Right lobe of liver (tissue), 6 donors: ENCODE data around the gene VEZT. TPM values are rescaled to one million over a fixed set of nuclear protein-coding genes. Genes with fewer than 3 reads are reported as not detected.

ENCODE experiments used
- ATAC-seq, 4 donors: fragments of 200-7000 bp; cut with Tn5 transposase; one replicate each; pipeline ENCODE4 v1.9.1; 2020; ENCODE audit warnings: mild to moderate bottlenecking in 4 of 4, moderate library complexity in 4 of 4
- DNase-seq, 3 donors: peaks; one replicate each; pipeline ENCODE4 v3.0.0-alpha.2; 2020
- H3K27ac ChIP-seq, 3 donors: fragments of 200-600 bp; one replicate each; pipeline ENCODE4 v1.8.0; 2022
- H3K27me3 ChIP-seq, 2 donors: fragments of 200-600 bp; one replicate each; pipeline ENCODE4 v1.8.0; 2022
- H3K36me3 ChIP-seq, 4 donors: fragments of 200-600 bp; sonication (generic) in 1 of 4; one replicate each; pipeline versions ENCODE4 v1.5.1 to v1.8.0; 2017 to 2022; ENCODE audit warnings: control low read depth in 1 of 4
- H3K4me1 ChIP-seq, 4 donors: fragments of 200-600 bp; sonication (generic) in 1 of 4; one replicate each; pipeline versions ENCODE4 v1.5.1 to v1.8.0; 2017 to 2022; ENCODE audit warnings: control low read depth in 1 of 4
- H3K4me3 ChIP-seq, 3 donors: fragments of 200-600 bp; one replicate each; pipeline ENCODE4 v1.8.0; 2022
- H3K9me3 ChIP-seq, 4 donors: fragments of 200-600 bp; sonication (generic) in 1 of 4; one replicate each; pipeline versions ENCODE4 v1.5.1 to v1.8.0; 2017 to 2022; ENCODE audit warnings: control low read depth in 1 of 4
- POLR2A ChIP-seq: fragments of 450-650 bp; IDR thresholded peaks from one replicate; pipeline ENCODE4 v1.6.1; 2017; ENCODE audit warnings: antibody characterized with exemption, mild to moderate bottlenecking
- WGBS: methylation state at CpG from one replicate; pipeline ENCODE4 v1.1.6; 2018; ENCODE audit warnings: low coverage, low lambda C conversion rate; ENCODE audit not compliant: insufficient coverage; ENCODE audit errors: missing lambda C conversion rate; 5-methylcytosine and 5-hydroxymethylcytosine counted together
- intact Hi-C, 2 donors: fragments of 100-400 bp; cut with DNase I; formaldehyde crosslinking; loops; one replicate each; pipeline versions ENCODE4 v1.11.2 to v1.14.1; 2022
- total RNA-seq, 6 experiments: library from RNA; depleted of rRNA in 2 of 6; stranded (reverse); fragments of >200 nt in 2 of 6; fragmentation: NEBNext Ultra II Directional in 3 of 6; extraction: Animal tissue kit (Norgen Biotek cat#: 25700) in 3 of 6; gene quantifications; one replicate each; pipeline versions ENCODE4 v1.1.0 to v1.2.4, GENCODE V29; 2016 to 2023
- TF ChIP-seq, protein P1 (sequence below), 4 donors: fragments of 200-600 bp in 3 of 4; fragments of 450-650 bp in 1 of 4; IDR thresholded peaks; one replicate each; pipeline versions ENCODE4 v1.5.1 to v1.8.0; 2016 to 2022; ENCODE audit warnings: antibody characterized with exemption in 4 of 4, mild to moderate bottlenecking in 2 of 4
- donor health status: DM: no; HTN: yes; CAD: no.
- donor health status: DM: no; HTN: no; CAD: no.
- donor health status: DM: no; HTN: no; CAD: no.
- donor health status: DM: no; HTN: yes; CAD: no.
- donor health status: DM: no; HTN: yes; CAD: no.

Gene VEZT
- total RNA-seq, 6 experiments from 2014 or later, result 23.5 to 34.2 (median 28.9) TPM

DNA sequence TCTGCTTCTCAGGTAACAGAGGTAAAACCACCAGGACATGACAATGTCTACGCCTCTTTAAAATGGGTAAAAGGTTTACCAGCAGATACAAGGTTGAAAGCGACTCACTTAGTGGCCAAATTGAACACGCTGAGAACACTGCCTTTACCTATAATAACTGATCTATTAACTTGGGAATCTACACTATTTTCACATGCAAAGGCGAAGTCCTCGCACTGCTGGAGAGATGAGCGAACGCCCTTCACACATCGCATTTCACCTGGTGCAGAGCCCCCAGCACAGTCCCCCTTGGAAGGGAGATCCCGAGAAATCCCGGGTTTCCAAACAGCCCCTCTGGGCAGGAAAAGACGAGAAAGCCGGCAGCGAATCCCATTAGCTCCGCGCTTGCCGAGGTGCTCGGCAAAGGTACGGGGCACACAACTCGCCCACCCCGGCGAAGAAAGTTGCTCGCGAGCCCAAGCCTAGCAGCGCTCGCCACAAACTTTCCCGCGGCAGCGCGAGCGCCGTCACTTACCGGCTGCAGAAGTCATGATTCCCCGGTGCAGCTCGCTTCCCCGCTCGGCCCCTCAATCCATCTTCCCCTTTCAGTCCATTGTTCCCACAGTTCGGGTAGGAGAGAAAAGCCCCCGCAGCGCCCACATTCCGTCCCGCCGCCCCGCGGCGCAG, 763 bp upstream of the VEZT start:
- Histone ChIP-seq H3K9me3 (no peaks in the 10 kb centered on the region), H3K36me3 (no peaks in the 10 kb centered on the region), H3K27me3 (no peaks in the 10 kb centered on the region), H3K4me1 (peaks cover 0 to 18% (median 2%) of the 10 kb centered on the region in 4 donors), H3K4me3 (peak overlapping the region; percentile 71 to 82 (median 79)), H3K27ac (peak overlapping the region; percentile 89 to 93 (median 90))
- intact Hi-C loops, result no loop called here
- DNase-seq, result no peak
- 0% methylated on average over 14 of the region's 45 CpGs for WGBS
- TF ChIP-seq POLR2A, result no peak
- TF ChIP-seq, protein P1, sequence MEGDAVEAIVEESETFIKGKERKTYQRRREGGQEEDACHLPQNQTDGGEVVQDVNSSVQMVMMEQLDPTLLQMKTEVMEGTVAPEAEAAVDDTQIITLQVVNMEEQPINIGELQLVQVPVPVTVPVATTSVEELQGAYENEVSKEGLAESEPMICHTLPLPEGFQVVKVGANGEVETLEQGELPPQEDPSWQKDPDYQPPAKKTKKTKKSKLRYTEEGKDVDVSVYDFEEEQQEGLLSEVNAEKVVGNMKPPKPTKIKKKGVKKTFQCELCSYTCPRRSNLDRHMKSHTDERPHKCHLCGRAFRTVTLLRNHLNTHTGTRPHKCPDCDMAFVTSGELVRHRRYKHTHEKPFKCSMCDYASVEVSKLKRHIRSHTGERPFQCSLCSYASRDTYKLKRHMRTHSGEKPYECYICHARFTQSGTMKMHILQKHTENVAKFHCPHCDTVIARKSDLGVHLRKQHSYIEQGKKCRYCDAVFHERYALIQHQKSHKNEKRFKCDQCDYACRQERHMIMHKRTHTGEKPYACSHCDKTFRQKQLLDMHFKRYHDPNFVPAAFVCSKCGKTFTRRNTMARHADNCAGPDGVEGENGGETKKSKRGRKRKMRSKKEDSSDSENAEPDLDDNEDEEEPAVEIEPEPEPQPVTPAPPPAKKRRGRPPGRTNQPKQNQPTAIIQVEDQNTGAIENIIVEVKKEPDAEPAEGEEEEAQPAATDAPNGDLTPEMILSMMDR (IDR thresholded peaks at IDR 0.05), result no peak
- peak; percentile 4 to 32 (median 16) for ATAC-seq

GRCh38 chr12:95218150-95219133, 835 bp downstream of the VEZT start:
- intact Hi-C loops, result no loop called here
- Histone ChIP-seq H3K4me1 (peaks cover 0 to 18% (median 2%) of the 10 kb centered on the region in 4 donors), H3K27ac (peak overlapping the region; percentile 87 to 91 (median 89)), H3K27me3 (no peaks in the 10 kb centered on the region), H3K4me3 (peak overlapping the region; percentile 53 to 82 (median 74)), H3K36me3 (no peaks in the 10 kb centered on the region), H3K9me3 (no peaks in the 10 kb centered on the region)
- TF ChIP-seq, protein P1 (IDR thresholded peaks at IDR 0.05), result no peak
- TF ChIP-seq POLR2A, result no peak
- 1% methylated on average over 25 of the region's 35 CpGs for WGBS
- no peak for DNase-seq
- ATAC-seq, result peak in 1 of 4 donors; percentile 61

DNA sequence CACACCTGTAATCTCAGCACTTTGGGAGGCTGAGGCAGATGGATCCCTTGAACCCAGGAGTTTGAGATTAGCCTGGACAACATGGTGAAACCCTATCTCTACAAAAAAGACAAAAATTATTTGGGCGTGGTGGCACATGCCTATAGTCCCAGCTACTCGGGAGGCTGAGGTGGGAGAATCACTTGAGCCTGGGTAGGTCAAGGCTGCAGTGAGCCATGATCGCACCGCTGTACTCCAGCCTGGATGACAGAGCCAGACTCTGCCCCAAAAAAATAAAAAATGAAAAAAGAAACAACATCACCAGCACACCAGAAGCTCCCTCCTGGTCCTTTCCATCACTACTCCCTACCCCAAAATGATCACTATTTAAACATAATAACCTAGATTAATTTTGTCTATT, 2.6 kb downstream of the VEZT start:
- intact Hi-C loops, result no loop called here
- Histone ChIP-seq H3K36me3 (no peaks in the 10 kb centered on the region), H3K27ac (no peak overlapping the region), H3K27me3 (no peaks in the 10 kb centered on the region), H3K9me3 (no peaks in the 10 kb centered on the region), H3K4me1 (peaks cover 0 to 18% (median 2%) of the 10 kb centered on the region in 4 donors), H3K4me3 (no peak overlapping the region)
- DNase-seq, result no peak
- no peak for ATAC-seq
- WGBS, result 100% methylated on average over 1 of the region's 4 CpGs
- TF ChIP-seq, protein P1 (IDR thresholded peaks at IDR 0.05), result no peak

DNA sequence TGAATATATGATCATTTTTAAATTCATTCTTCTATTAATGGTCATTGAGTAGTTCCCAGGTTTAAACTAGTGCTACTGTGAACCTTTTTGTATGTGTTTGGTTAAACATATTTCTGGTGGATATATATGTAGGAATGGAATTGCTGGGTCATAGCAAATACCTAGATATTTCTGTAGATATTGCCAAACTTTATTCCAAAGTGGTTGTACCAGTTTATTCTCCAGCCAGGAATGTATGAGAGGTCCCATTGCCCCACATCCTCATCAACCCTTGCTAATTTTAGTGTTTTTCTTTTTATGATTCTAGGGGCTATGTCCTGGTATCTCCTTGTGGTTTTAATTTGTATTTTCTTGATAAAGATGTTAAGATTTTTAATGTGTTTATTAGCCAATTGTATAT, 3.1 kb downstream of the VEZT start:
- no peak overlapping the region for H3K27ac ChIP-seq
- H3K4me1 ChIP-seq, result peaks cover 0 to 15% (median 2%) of the 10 kb centered on the region in 4 donors
- TF ChIP-seq POLR2A, result no peak
- TF ChIP-seq, protein P1 (IDR thresholded peaks at IDR 0.05), result no peak
- H3K4me3 ChIP-seq, result no peak overlapping the region
- no peaks in the 10 kb centered on the region for H3K27me3 ChIP-seq
- no peak for DNase-seq
- no peaks in the 10 kb centered on the region for H3K36me3 ChIP-seq
- ATAC-seq, result no peak
- no peaks in the 10 kb centered on the region for H3K9me3 ChIP-seq
- intact Hi-C loops, result no loop called here
